ENCODE results near the gene MMP7. TPM values are rescaled to one million over a fixed set of nuclear protein-coding genes. Genes with fewer than 3 reads are reported as not detected.
A peak's percentile ranks its signal among the peaks of the same experiment; 100 is the strongest.

The MMP7 gene
- total and polyA plus RNA-seq, 4 donors, result 0.99 to 1.8 (median 1.4) TPM; not detected in 1

DNA sequence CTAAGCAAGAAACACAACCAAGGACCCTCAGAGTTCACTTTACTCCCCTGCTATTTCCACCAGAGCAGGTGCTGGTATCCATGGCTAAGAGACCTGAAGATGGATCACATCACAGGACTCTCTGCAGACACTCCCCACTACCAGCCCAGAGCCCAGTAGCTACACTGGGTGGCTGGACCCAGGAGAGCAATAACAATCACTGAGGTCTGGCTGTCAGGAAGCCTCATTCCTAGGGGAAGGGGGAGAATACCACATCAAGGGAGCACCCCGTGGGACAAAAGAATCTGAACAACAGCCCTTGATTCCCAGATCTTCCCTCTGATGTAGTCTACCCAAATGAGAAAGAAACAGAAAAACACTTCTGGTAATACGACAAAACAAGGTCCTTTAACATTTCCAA lies 9.0 kb upstream of the MMP7 start:
- 88% methylated on average over 2 of the region's 2 CpGs for WGBS

GRCh38 chr11:102538932-102539331 lies 8.4 kb upstream of the MMP7 start:
- Histone ChIP-seq H3K36me3 (ENCODE audit: control insufficient read depth in 4 of 4, insufficient read depth in 3 of 4, low read depth in 1 of 4, low read length in 3 of 4) (no peaks in the 10 kb centered on the region), H3K4me1 (ENCODE audit: control insufficient read depth in 4 of 4, insufficient read depth in 4 of 4, low read length in 3 of 4) (no peaks in the 10 kb centered on the region), H3K9me3 (ENCODE audit: control insufficient read depth in 4 of 4, low read length in 3 of 4) (no peaks in the 10 kb centered on the region), H3K4me3 (ENCODE audit: low read depth in 1 of 3, low read length in 3 of 3) (no peak overlapping the region), H3K27ac (ENCODE audit: low read depth in 1 of 2, low read length in 2 of 2) (no peak overlapping the region), H3K9ac (ENCODE audit: low read depth in 1 of 2, low read length in 2 of 2) (no peak overlapping the region), H3K27me3 (ENCODE audit: control insufficient read depth in 4 of 4, insufficient read depth in 4 of 4, low read length in 3 of 4) (no peaks in the 10 kb centered on the region)
- TF ChIP-seq GABPA (IDR thresholded peaks at IDR 0.05 in 1 of 2, conservative IDR thresholded peaks at IDR 0.05 in 1 of 2), result no peak
- TF ChIP-seq HNF4A (conservative IDR thresholded peaks at IDR 0.05), result no peak
- TF ChIP-seq TAF1 (conservative IDR thresholded peaks at IDR 0.05), result no peak
- TF ChIP-seq FOXA2 (IDR thresholded peaks at IDR 0.05), result no peak
- TF ChIP-seq, protein P1, sequence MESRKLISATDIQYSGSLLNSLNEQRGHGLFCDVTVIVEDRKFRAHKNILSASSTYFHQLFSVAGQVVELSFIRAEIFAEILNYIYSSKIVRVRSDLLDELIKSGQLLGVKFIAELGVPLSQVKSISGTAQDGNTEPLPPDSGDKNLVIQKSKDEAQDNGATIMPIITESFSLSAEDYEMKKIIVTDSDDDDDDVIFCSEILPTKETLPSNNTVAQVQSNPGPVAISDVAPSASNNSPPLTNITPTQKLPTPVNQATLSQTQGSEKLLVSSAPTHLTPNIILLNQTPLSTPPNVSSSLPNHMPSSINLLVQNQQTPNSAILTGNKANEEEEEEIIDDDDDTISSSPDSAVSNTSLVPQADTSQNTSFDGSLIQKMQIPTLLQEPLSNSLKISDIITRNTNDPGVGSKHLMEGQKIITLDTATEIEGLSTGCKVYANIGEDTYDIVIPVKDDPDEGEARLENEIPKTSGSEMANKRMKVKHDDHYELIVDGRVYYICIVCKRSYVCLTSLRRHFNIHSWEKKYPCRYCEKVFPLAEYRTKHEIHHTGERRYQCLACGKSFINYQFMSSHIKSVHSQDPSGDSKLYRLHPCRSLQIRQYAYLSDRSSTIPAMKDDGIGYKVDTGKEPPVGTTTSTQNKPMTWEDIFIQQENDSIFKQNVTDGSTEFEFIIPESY (IDR thresholded peaks at IDR 0.05), result no peak
- no peak for DNase-seq (ENCODE audit: low spot score)
- 90% methylated on average over 4 of the region's 4 CpGs for WGBS

More for the DNA sequence above, 9.0 kb upstream of the MMP7 start:
- no peak overlapping the region for H3K4me3 ChIP-seq (ENCODE audit: low read depth in 1 of 3, low read length in 3 of 3)
- no peak for DNase-seq (ENCODE audit: low spot score)
- no peaks in the 10 kb centered on the region for H3K4me1 ChIP-seq (ENCODE audit: control insufficient read depth in 4 of 4, insufficient read depth in 4 of 4, low read length in 3 of 4)
- no peaks in the 10 kb centered on the region for H3K9me3 ChIP-seq (ENCODE audit: control insufficient read depth in 4 of 4, low read length in 3 of 4)
- TF ChIP-seq FOXA2 (IDR thresholded peaks at IDR 0.05) (no peak), HNF4G (IDR thresholded peaks at IDR 0.05) (no peak), JUND (IDR thresholded peaks at IDR 0.05) (no peak), RXRA (IDR thresholded peaks at IDR 0.05) (no peak), EGR1 (IDR thresholded peaks at IDR 0.05; ENCODE audit: low read depth in 2 of 2) (no peak), TAF1 (conservative IDR thresholded peaks at IDR 0.05) (no peak)
- TF ChIP-seq, protein P2, sequence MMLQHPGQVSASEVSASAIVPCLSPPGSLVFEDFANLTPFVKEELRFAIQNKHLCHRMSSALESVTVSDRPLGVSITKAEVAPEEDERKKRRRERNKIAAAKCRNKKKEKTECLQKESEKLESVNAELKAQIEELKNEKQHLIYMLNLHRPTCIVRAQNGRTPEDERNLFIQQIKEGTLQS (IDR thresholded peaks at IDR 0.05), result no peak
- no peak overlapping the region for H3K27ac ChIP-seq (ENCODE audit: low read depth in 1 of 2, low read length in 2 of 2)
- H3K9ac ChIP-seq (ENCODE audit: low read depth in 1 of 2, low read length in 2 of 2), result no peak overlapping the region
- H3K27me3 ChIP-seq (ENCODE audit: control insufficient read depth in 4 of 4, insufficient read depth in 4 of 4, low read length in 3 of 4), result no peaks in the 10 kb centered on the region
- H3K36me3 ChIP-seq (ENCODE audit: control insufficient read depth in 4 of 4, insufficient read depth in 3 of 4, low read depth in 1 of 4, low read length in 3 of 4), result no peaks in the 10 kb centered on the region

DNA sequence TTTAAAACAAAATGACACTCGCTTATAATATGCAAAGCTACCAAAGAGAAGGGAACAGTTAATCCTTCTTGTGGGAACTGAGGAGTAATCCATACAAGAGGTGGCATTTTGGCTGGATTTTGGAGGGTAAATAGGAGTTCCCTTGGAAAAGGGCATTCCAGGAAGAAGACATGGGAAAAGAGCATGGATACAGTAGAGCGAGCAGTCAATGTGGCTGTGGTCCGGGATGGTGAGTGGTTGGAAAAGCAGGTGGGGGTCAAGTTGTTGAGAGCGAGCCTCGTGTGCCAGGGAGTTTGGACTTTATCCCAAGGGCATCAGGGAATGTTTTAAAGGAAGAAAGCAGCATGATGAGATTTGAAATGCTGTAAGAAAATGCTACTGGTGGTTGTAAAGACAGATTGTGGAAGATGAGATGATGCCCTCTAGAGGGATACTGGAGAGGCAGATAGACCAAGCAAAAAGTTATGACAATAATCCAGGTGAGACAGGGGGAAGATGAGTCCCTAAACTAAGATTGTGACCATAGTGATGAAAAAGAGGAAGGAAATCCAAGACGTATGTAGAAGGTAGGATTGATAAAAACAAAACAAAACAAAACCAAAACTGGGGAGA lies 3.8 kb upstream of the MMP7 start:
- no peak overlapping the region for H3K9ac ChIP-seq (ENCODE audit: low read depth in 1 of 2, low read length in 2 of 2)
- H3K27me3 ChIP-seq (ENCODE audit: control insufficient read depth in 4 of 4, insufficient read depth in 4 of 4, low read length in 3 of 4), result peaks cover 0 to 3% (median 0%) of the 10 kb centered on the region in 4 donors
- no peak overlapping the region for H3K4me3 ChIP-seq (ENCODE audit: low read depth in 1 of 3, low read length in 3 of 3)
- no peak overlapping the region for H3K27ac ChIP-seq (ENCODE audit: low read depth in 1 of 2, low read length in 2 of 2)
- H3K36me3 ChIP-seq (ENCODE audit: control insufficient read depth in 4 of 4, insufficient read depth in 3 of 4, low read depth in 1 of 4, low read length in 3 of 4), result no peaks in the 10 kb centered on the region
- no peaks in the 10 kb centered on the region for H3K9me3 ChIP-seq (ENCODE audit: control insufficient read depth in 4 of 4, low read length in 3 of 4)
- TF ChIP-seq RAD21 (IDR thresholded peaks at IDR 0.05), result peak; percentile 7 to 23
- TF ChIP-seq HNF4A (conservative IDR thresholded peaks at IDR 0.05), result no peak
- no peak for DNase-seq (ENCODE audit: low spot score)
- 61% methylated on average over 6 of the region's 6 CpGs for WGBS
- H3K4me1 ChIP-seq (ENCODE audit: control insufficient read depth in 4 of 4, insufficient read depth in 4 of 4, low read length in 3 of 4), result no peaks in the 10 kb centered on the region

- TF ChIP-seq RAD21 (IDR thresholded peaks at IDR 0.05) (no peak), FOXA2 (IDR thresholded peaks at IDR 0.05) (no peak), YY1 (IDR thresholded peaks at IDR 0.05) (no peak), TAF1 (conservative IDR thresholded peaks at IDR 0.05) (no peak), FOXA1 (IDR thresholded peaks at IDR 0.05) (no peak), HNF4A (conservative IDR thresholded peaks at IDR 0.05) (no peak), REST (IDR thresholded peaks at IDR 0.05) (no peak), GABPA (IDR thresholded peaks at IDR 0.05 in 1 of 2, conservative IDR thresholded peaks at IDR 0.05 in 1 of 2) (no peak), RXRA (IDR thresholded peaks at IDR 0.05) (no peak), NR2F2 (IDR thresholded peaks at IDR 0.05) (no peak)
- TF ChIP-seq, protein P3, sequence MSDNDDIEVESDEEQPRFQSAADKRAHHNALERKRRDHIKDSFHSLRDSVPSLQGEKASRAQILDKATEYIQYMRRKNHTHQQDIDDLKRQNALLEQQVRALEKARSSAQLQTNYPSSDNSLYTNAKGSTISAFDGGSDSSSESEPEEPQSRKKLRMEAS (IDR thresholded peaks at IDR 0.05), result no peak
- Histone ChIP-seq H3K4me1 (ENCODE audit: control insufficient read depth in 4 of 4, insufficient read depth in 4 of 4, low read length in 3 of 4) (no peaks in the 10 kb centered on the region), H3K27me3 (ENCODE audit: control insufficient read depth in 4 of 4, insufficient read depth in 4 of 4, low read length in 3 of 4) (peaks cover 0 to 3% (median 0%) of the 10 kb centered on the region in 4 donors), H3K9ac (ENCODE audit: low read depth in 1 of 2, low read length in 2 of 2) (no peak overlapping the region), H3K27ac (ENCODE audit: low read depth in 1 of 2, low read length in 2 of 2) (no peak overlapping the region), H3K36me3 (ENCODE audit: control insufficient read depth in 4 of 4, insufficient read depth in 3 of 4, low read depth in 1 of 4, low read length in 3 of 4) (no peaks in the 10 kb centered on the region), H3K9me3 (ENCODE audit: control insufficient read depth in 4 of 4, low read length in 3 of 4) (no peaks in the 10 kb centered on the region), H3K4me3 (ENCODE audit: low read depth in 1 of 3, low read length in 3 of 3) (no peak overlapping the region)
- DNase-seq (ENCODE audit: low spot score), result no peak
Observed at GRCh38 chr11:102528618-102529017, 1.9 kb downstream of the MMP7 start.
